IPS-NIHi11 (cell line): ENCODE results near the gene SHISA5.
A peak's percentile ranks its signal among the peaks of the same experiment; 100 is the strongest.

Experiments
- DNase-seq: peaks from one replicate; pipeline ENCODE4 v3.0.0; 2012; ENCODE audit warnings: mixed read lengths, low spot score

Gene SHISA5

GRCh38 chr3:48459773-48460516 lies 44.0 kb downstream of the SHISA5 start:
- DNase-seq: no peak

GRCh38 chr3:48459331-48459730 lies 44.6 kb downstream of the SHISA5 start:
- DNase-seq: no peak

- DNase-seq: no peak
Observed at GRCh38 chr3:48456456-48456855, 47.5 kb downstream of the SHISA5 start.

GRCh38 chr3:48451270-48451669 lies 52.7 kb downstream of the SHISA5 start:
- no peak for DNase-seq

- peak; percentile 96 for DNase-seq
Observed at GRCh38 chr3:48446425-48447193, 57.4 kb downstream of the SHISA5 start, which contains the start of gene ATRIP. Gene ATRIP (plus strand): TSS chr3:48446737. CDS start chr3:48446846, 109 bp downstream.

GRCh38 chr3:48446043-48446424 lies 57.9 kb downstream of the SHISA5 start:
- no peak for DNase-seq

- DNase-seq: no peak
Observed at GRCh38 chr3:48445277-48445882, 58.6 kb downstream of the SHISA5 start.

- no peak for DNase-seq
Observed at GRCh38 chr3:48441940-48442339, 62.0 kb downstream of the SHISA5 start.

GRCh38 chr3:48440590-48440958 lies 63.4 kb downstream of the SHISA5 start:
- no peak for DNase-seq

- peak; percentile 97 for DNase-seq
Observed at GRCh38 chr3:48439820-48440589, 64.0 kb downstream of the SHISA5 start, which contains the start of the genes CCDC51 and TMA7. Gene CCDC51 (minus strand): TSS chr3:48440119. CDS start chr3:48435128, 4,991 bp downstream. Gene TMA7 (plus strand): TSS chr3:48440257. CDS start chr3:48440297, 40 bp downstream.

- no peak for DNase-seq
Observed at GRCh38 chr3:48437812-48438211, 66.2 kb downstream of the SHISA5 start.

GRCh38 chr3:48436855-48437254 lies 67.1 kb downstream of the SHISA5 start:
- no peak for DNase-seq

- DNase-seq: no peak
Observed at GRCh38 chr3:48436477-48436787, 67.5 kb downstream of the SHISA5 start.

GRCh38 chr3:48435774-48436476 lies 68.0 kb downstream of the SHISA5 start:
- DNase-seq: peak; percentile 79

- DNase-seq: no peak
Observed at GRCh38 chr3:48435223-48435595, 68.8 kb downstream of the SHISA5 start.

GRCh38 chr3:48434591-48435222 lies 69.3 kb downstream of the SHISA5 start:
- no peak for DNase-seq

GRCh38 chr3:48433472-48434118 lies 70.4 kb downstream of the SHISA5 start:
- DNase-seq: peak; percentile 25

GRCh38 chr3:48432411-48433371 lies 71.3 kb downstream of the SHISA5 start:
- DNase-seq: peak; percentile 47
